GM21528 (cell line): Measurements from ENCODE around the gene ZNF330.

Experiments used
- ATAC-seq: cut with Tn5 transposase; IDR thresholded peaks from one replicate; pipeline ENCODE4 v1.9.1; 2021; ENCODE audit warnings: mild to moderate bottlenecking, moderate library complexity; ENCODE audit not compliant: unreplicated experiment, low FRiP score

The ZNF330 gene

GRCh38 chr4:141229408-141230101 is 8.9 kb downstream of the ZNF330 start:
- peak; percentile 69 for ATAC-seq

DNA sequence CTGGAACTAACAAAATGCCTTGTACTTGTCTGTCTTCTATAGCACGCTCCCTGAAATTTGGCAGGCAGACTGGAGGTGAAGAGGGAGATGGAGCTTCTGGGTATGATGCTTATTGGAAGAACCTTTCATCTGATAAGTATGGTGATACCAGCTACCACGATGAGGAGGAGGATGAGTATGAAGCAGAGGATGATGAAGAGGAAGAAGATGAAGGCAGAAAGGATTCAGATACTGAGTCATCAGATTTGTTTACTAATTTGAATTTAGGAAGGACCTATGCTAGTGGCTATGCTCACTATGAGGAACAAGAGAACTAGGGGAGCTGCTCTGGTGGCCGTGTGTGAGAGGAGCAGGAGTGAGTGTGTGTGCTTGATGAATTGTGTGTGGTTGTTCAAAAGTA is 13.0 kb downstream of the ZNF330 start:
- ATAC-seq, result no peak

DNA sequence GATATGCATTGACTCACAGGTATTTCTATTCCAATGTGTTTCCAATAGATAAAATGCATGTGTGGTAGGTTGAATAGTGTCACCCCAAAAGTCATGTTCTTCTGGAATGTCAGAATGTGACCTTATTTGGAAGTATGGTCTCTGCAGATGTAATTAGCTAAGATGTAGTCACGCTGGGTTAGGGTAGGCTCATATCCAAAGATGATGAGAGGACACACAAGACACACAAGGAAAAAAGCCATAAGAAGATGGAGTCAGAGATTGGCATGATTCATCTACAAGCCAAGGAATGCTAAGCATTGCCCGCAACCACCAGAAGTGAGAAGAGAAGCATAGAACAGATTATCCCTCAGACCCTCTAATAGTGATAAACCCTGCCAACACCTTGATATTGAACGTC is 17.5 kb downstream of the ZNF330 start:
- ATAC-seq, result no peak

- no peak for ATAC-seq
Measured at GRCh38 chr4:141240259-141240658, 19.6 kb downstream of the ZNF330 start.

GRCh38 chr4:141240671-141241070 is 20.0 kb downstream of the ZNF330 start:
- no peak for ATAC-seq

DNA sequence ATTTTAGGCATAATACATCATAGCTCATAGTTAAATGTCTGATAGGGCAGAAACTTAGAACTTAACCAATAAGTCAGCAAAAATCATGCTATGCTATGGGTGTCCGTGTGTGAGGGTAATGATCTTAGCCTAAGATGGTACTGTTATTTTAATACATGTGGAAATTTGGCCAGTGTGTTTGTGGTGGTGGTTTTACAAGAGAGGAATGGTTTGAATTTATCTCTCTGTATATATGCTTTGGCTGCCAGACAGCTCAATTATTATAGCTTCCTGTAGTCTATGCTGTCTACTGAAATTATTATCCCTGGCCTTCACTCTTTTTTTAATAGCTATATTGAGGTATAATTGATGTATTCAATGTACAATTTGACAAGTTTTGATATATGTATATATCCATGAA is 21.3 kb downstream of the ZNF330 start:
- ATAC-seq, result no peak

GRCh38 chr4:141244419-141244818 is 23.7 kb downstream of the ZNF330 start:
- no peak for ATAC-seq

DNA sequence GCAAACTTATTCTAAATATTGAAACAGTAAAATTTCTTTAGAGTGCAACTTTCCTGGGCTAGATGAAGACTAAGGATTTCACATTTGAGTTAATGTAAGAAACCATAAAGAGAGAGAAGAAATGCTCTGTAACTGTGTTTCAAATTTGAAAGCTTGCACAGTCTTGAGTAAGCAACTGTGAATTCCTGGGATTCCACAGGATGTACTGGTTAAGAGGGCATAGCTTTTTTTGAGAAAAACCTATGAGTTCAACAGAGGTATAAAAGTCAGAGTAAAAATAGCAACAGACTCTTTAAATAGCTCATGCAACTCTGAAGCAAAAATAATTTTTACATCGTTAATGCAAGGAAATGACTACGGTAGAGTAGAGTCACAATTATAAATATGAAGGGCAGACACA is 25.5 kb downstream of the ZNF330 start:
- no peak for ATAC-seq

DNA sequence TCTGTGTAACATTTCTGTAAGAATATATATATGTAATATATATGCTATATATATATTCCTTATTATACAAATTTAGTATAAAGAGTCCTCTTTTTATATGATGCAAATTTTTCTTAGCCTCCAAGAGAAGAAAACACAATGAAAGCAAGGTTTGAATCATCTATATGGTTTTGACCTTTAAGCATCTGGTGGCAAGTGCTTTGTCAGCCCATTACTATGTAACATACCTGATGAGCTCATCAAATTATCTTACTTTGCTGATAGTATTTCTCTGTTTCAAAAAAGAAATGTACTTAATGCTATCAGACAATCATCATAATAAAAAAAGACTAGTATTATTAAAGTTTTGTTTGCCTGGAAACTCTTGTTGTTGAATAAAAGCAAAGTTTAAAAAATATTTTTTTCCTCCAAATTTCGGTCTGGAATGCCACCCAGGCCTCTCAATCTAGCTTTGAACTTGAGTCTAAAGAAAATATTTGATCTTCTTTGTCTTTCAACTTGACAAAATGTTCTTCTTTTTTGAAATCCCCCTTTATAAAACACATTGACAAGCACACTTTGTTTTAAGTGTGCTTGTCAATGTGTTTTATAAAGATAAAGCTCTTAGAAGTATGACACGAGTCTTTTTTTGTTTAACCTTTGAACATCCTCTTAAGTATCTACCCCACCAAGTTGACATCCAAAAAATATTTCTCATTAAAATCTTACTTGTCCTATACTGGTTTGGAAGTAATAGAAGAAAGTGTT is 26.2 kb downstream of the ZNF330 start:
- ATAC-seq, result no peak

GRCh38 chr4:141247430-141247780 is 26.7 kb downstream of the ZNF330 start:
- no peak for ATAC-seq

DNA sequence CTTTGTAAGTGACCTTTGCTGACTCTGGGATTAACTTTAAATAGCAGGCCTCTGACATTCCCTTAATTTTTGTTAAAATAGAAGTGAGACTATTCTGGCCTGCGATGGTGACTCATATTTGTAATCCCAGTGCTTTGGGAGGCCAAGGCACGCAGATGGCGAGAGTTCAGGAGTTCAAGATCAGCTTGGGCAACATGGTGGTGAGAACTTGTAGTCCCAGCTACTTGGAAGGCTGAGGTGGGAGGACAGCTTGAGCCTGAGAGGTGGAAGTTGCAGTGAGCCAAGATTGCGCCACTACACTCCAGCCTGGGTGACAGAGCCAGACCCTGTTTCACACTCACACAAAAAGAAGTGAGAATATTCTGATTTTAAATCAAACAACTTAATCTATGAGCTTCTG is 27.3 kb downstream of the ZNF330 start:
- no peak for ATAC-seq

DNA sequence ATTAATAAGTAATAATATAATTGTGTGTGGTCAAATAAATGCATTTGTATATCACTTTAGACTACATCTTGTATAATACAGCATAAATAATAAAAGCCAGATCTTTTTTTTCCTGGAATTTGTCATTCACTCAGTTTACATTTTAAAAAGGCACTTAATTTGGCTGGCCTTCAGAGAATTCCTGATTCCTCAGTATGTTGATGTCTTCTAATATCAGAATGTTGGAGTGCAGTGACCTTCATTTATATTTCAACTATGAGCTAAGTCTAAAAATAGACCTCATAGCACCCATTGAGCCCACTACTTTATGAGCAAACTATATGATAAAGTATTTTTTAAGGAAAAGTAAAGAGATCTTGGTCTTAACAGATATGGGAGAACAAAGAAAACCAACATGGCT is 27.8 kb downstream of the ZNF330 start:
- ATAC-seq, result no peak

DNA sequence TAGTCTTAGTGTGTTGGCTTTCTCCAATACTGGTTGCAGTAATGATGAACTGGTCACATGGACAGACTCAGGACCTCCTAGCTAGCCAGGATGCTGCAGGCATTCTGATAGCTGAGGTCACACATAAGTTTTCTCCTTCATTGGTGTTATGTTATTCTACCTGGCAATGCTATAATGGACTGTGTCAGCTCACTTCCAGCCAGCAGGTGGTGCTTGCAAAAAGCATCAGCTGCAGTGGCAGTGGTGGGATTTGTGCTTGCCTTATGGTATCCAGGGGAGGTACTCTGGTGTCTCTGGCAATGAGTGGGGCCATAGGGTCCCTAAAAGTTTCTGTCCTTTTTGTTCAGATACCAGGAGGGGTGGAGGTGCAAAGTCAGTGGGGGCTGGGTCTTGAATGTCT is 33.6 kb downstream of the ZNF330 start:
- no peak for ATAC-seq

- ATAC-seq, result no peak
Measured at GRCh38 chr4:141255016-141255415, 34.3 kb downstream of the ZNF330 start.

DNA sequence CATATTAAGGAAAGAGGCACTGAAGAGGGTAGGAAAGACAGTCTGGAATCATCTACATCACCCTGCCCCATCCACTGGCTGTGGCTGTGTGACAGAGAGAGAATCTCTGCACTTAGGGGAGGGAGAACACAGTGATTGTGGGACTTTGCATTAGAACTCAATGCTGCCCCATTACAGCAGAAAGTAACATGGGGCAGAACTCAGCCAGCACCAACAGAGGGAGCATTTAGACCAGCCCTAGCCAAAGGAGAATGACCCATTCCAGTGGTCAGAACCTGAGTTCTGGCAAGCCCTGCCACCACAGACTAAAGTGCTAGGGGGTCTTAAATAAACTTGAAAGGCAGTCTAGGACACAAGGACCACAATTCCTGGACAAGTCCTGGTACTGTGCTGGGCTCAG is 37.9 kb downstream of the ZNF330 start:
- no peak for ATAC-seq

DNA sequence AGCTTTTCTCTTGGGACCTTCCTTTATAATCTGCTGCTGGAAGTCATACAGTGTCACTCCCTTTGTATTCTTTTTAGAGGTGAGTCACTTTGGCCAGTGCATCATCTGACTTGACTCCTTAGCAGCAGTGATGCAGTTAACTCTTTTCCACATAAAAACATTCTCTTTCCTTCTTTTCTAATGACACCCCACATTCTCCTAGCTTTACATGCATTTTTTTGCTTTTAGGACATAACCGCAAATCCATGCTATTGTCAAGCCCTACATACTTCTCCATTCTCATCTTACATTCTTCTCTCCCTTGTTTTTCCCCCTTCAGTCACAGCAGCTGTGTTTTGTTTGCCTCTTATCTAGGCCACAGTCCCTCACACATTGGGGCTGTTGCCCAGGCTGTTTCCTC is 55.1 kb downstream of the ZNF330 start:
- no peak for ATAC-seq

DNA sequence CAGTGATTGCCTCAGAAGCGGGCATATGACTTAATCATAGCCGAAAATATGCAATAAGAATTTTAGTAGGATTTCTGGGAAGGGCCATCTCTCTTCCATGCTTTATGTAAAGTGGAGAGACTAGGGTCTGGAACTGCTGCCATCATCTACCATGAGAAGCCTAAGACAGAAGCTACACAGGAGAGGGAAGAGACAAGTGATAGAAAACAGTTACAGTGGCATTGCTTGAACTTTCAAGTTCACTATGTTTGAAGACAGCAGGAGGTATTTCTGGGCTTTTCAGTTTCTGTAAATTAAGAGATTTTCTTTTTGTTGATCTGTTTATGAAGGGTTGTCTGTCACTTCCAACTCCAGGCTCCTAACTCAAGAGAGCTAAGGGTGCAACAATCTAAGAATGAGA is 62.5 kb downstream of the ZNF330 start:
- no peak for ATAC-seq

GRCh38 chr4:141283563-141283962 is 62.9 kb downstream of the ZNF330 start:
- no peak for ATAC-seq
